Glomerular endothelial cell (primary cell): ENCODE results near the gene FBF1. TPM values are rescaled to one million over a fixed set of nuclear protein-coding genes. Genes with fewer than 3 reads are reported as not detected.

Experiments
- total RNA-seq: library from RNA; depleted of rRNA; stranded (reverse); fragments of >200 nt; gene quantifications from 2 replicates; pipeline ENCODE4 v1.2.3, GENCODE V29; 2015

FBF1 gene
- total RNA-seq, 1 donor from 2014 or later = 9.5 TPM

Other genes with a start within 250 kb of the FBF1 start
- 0.76 and 4.8 TPM in 2 replicates for gene ITGB4, start 219.6 kb downstream of the FBF1 start, total RNA-seq
- gene GALK1, start 175.8 kb downstream of the FBF1 start, total RNA-seq = 40.6 and 56.0 TPM in 2 replicates
- 14.5 and 28.6 TPM in 2 replicates for gene UNK, start 156.2 kb downstream of the FBF1 start, total RNA-seq
- gene UNC13D, start 96.6 kb downstream of the FBF1 start, total RNA-seq = 1.1 and 1.6 TPM in 2 replicates
- 66.6 and 74.7 TPM in 2 replicates for gene WBP2, start 85.7 kb downstream of the FBF1 start, total RNA-seq
- gene TRIM47, start 62.5 kb downstream of the FBF1 start, total RNA-seq = 90.3 and 98.8 TPM in 2 replicates
- gene TRIM65, start 44.1 kb downstream of the FBF1 start, total RNA-seq = 43.2 and 43.5 TPM in 2 replicates
- 33.9 and 36.8 TPM in 2 replicates for gene MRPL38, start 36.2 kb downstream of the FBF1 start, total RNA-seq
- gene ACOX1, start 38.1 kb upstream of the FBF1 start, total RNA-seq = 45.0 and 47.4 TPM in 2 replicates
- 15.1 and 27.1 TPM in 2 replicates for gene TEN1, start 38.2 kb upstream of the FBF1 start, total RNA-seq
- 1.7 and 3.3 TPM in 2 replicates for gene CDK3, start 59.8 kb upstream of the FBF1 start, total RNA-seq
- gene EVPL, start 86.3 kb upstream of the FBF1 start, total RNA-seq = 0.06 and 1.2 TPM in 2 replicates
- gene SRP68, start 131.5 kb upstream of the FBF1 start, total RNA-seq = 41.9 and 62.2 TPM in 2 replicates
- gene GALR2, start 133.7 kb upstream of the FBF1 start, total RNA-seq = not detected in 2 replicates
- not detected in 2 replicates for gene ZACN, start 138.1 kb upstream of the FBF1 start, total RNA-seq
- 74.2 and 81.0 TPM in 2 replicates for gene EXOC7, start 162.7 kb upstream of the FBF1 start, total RNA-seq
- gene FOXJ1, start 200.2 kb upstream of the FBF1 start, total RNA-seq = 0.18 and 0.39 TPM in 2 replicates